VCaP (cell line): Measurements from ENCODE around the gene SOD1.

ENCODE experiments used
- H3K27ac ChIP-seq: fragments of 450-650 bp; 2 replicates; pipeline ENCODE4 v1.5.1; 2017
- CTCF ChIP-seq: fragments of 450-650 bp; conservative IDR thresholded peaks from 2 replicates; pipeline ENCODE4 v1.5.1; 2017; ENCODE audit warnings: mild to moderate bottlenecking, moderate library complexity

The SOD1 gene

DNA sequence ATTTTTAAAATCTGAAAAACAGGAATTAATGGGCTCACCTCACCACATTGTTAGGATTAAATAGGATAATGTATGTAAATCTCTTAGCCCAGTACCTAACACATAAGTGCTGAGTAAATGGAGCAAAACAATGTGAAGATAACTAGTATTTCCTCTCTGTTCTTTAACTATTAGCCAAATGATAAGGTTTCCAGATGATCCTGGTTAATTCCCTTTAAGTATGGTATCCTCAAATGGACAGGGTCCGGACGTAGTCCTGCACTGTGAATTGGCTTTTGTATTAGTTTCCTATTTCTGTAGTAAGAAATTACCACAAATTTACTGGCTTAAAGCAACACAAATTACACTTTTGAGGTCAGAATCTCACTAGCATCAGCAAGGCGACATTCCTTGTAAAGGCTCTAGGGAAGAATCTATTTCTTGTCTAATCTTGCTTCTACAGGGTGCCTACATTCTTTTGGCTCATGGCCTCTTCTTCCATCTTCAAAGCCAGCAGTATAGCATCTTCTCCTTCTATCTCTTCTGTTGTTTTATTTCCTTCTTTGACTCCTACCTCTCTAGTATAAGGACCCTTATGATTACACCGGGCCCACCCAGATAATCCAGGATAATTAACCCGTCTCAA, 55.4 kb downstream of the SOD1 start:
- H3K27ac ChIP-seq = no peak overlapping the region
- TF ChIP-seq CTCF = no peak

- H3K27ac ChIP-seq = no peak overlapping the region
- no peak for TF ChIP-seq CTCF
Measured at GRCh38 chr21:31716106-31716505, 56.6 kb downstream of the SOD1 start.
